HG03196 (cell line): ENCODE data around the gene ZCCHC24.

Experiments used
- ATAC-seq: cut with Tn5 transposase; IDR thresholded peaks from one replicate; pipeline ENCODE4 v1.9.1; 2021; ENCODE audit not compliant: unreplicated experiment

The ZCCHC24 gene

DNA sequence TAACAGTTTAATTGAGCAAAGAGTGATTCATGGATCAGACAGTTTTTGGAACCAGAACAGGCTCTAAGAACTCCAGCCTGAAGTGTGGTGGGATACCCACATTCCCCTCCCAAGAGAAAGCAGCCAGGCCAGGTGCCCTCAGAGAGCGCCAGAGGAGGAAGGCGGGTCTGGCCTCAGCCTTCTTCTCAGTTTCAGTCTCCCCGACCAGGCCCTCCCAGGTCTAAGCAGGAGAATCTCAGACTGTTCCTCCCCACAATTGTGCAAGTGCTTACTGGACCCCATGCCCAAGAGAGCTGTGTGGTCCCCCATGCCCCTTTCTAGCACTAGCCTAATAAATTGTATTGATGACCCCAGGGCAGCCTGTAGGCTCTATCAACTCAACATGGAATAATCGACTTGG is 72.6 kb downstream of the ZCCHC24 start:
- ATAC-seq: no peak

DNA sequence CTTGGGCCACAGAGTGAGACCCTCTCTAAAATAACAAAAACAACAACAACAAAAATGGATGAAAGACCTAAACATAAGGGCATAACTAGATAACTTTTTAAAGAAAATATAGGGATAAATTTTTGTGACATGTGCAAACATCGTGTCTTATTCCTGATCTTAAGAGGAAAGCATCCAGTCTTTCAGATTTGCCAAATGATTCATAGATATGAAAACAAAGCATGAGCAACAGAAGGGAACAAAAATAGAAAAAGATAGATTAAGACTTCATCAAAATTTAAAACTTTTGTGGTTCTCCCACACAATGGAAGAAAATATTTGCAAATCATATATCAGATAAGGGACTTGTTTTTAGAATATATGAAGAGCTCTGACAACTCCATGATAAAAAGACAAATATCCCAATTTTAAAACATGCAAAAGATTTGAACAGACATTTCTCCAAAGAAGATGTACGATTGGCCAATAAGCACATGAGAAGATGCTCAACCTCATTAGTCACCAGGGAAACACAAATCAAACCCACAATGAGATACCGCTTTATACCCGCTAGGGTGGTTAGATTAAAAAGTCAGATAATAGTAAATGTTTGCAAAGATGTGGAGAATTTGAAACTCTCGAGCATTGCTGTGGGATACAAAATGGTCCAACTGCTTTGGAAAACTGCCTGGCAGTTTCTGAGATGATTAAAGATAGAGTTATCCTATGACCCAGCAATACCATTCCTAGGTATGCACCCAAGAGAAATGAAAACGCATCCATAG is 77.8 kb downstream of the ZCCHC24 start:
- ATAC-seq: no peak

DNA sequence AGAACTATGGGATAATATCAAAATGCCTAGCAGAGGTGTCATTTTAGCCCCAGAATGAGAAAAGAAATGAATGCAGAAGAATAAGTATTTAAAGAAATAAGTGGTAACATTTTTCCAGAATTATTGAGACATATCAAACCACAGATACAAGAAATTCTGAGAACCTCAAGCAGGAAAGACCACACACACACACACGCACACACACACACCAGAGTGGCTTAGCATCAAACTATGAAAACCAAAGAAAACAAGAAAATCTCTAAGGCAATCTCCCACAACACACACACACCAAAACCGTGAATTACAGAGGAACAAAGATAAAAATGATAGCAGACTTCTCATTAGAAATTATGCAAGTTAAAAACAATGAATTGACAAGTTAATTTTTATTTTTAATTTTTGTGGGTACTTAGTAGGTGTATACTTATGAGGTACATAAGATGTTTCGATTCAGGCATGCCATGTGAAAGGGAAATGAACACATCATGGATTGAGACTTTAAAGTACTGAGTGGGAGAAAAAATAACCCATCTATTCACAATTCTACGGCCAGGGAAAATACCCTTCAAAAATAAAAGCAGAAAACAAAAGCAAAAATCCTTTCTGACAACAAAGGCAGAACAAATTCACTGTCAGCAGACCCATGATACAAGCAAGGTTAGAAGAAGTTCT is 83.6 kb downstream of the ZCCHC24 start:
- ATAC-seq: no peak

DNA sequence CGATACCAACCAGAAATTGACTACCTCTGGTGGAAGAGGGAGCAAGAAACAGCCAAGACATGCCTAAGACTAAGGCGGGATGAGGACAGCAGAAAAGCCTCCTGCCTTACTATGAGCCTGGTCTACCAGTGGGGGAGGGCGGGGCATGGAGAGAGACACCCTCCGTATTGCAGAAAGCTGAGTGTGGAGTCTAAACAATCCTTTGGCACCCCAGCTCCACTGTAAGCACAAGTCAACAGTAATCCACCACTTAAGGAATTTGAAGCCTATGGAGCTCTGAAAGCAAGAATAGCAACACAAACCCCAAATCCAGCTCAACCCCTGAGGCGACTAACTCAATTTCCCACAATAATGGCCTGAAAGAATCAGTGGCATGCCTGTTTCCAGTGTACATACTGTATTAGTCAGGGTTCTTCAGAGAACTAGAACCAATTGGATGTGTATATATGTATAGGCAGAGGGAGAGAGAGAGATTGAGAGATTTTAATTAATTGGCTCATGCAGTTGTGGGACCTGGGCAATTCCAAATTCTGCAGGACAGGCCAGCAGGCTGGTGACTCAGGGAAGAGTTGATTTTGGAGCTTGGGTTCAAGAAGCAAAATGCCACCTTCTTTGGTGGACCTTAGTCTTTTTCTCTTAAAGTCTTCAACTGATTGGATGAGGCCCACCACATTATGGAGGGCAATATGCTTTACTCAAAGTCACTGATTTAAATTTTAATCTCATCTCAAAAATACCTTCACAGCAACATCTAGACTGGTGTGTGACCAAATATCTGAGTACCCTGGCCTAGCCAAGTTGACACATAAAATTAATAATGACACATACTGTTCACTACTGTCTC is 84.7 kb downstream of the ZCCHC24 start:
- ATAC-seq: no peak

DNA sequence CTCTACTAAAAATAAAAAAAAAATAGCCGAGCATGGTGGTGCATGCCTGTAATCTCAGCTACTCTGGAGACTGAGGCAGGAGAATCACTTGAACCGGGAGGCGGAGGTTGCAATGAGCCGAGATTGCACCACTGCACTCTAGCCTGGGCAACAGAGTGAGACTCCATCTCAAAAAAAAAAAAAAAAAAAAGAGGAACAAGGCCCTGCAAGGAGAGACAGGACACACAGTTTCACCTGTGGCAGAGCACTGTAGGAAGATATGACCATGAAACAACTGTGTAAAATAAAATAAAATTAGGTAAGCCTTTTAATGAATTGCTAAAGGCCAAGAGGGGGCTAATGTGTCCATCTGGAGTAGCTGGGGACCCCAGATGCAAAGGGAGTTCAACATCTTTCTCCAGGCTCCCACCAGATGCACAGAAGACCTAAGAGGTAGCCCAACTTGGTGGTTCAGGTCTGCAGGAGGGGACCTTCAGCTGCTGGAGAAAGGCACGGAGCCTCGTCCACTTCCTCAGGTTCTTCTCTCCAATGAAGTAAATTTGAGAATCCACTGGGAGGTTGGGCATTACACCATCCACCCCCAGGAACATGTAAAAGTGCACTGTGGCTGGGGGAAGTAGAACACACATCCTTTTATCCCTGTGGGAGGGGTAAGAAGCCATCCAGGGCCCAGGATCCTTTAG is 85.5 kb downstream of the ZCCHC24 start:
- no peak for ATAC-seq

DNA sequence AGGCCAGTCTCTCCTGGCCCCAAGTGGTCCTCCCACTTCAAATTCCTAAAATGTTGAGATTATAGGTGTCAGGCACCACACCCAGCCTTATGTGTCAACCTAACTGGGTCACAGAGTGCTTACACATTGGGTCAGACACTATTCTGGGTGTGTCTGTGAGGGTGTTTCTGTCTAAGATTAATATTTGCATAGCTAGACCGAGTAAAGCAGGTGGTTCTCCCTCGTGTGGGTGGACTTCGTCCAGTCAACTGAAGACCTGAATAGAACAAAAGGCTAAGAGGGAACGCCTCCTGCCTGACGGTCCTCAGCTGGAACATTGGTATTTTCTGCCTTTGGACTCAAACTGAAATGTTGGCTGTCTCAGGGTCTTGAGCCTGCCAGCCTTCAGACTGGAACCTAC is 86.6 kb downstream of the ZCCHC24 start:
- ATAC-seq: no peak

DNA sequence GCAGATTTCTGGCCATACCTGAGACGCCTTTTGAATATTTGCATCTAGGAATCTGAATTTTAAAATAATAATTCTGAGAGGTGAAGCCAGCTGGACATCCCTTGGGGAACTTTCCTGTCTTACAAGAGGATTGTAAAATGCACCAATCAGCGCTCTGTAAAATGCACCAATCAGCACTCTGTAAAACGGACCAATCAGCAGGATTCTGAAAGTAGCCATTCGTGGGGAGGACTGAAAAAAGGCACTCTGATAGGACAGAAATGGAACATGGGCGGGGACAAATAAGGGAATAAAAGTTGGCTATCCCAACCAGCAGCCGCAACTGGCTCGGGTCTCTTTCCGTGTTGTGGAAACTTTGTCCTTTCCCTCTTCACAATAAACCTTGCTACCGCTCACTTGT is 88.2 kb downstream of the ZCCHC24 start:
- ATAC-seq: no peak

DNA sequence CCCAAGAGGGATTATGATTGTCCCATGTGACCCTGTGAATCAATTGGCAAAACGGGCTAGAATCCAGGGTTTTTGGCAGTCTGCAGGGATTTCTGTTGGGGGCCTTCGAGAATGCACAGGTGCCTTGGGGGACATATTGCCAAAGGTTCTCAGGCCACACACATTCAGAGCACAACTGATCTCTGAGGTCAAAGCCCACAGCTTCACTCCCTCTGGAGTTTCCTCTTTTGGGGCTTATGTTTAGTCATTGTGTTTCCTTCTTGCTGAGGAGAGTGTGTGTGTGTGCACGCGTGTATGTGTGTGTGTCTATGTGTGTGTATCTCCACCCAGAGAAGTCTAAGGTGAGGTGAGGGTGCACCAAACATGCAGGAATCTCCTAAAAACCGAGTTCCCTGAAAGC is 89.3 kb downstream of the ZCCHC24 start:
- ATAC-seq: no peak

DNA sequence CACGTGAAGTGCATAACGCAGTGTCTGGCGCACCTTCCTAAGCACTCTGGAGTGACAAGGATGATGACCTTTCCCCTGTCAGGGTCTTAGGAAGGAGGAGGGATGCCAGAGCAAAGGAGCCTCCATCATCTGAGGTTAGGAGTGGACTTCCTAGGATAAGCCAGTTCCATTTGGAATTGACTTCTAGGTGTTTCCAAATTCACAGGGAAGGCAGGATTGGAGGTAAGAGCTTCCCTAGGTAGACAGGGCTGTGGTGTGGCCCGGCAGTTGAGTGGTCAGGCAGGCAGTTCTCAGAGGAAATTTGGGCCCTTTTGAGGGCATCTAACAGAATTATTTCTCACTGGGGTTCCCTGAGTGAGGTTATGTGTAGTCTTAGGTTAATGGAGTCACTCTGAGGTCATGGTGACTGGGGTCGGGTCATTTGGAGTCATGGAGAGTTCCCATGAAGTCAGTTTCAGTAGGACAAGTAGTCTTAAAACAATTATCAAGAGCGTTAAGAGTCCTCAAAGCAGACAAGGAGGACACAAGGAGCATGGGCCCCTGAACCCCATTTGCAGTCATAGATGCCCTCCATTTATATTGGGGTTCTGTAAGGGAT is 89.9 kb downstream of the ZCCHC24 start:
- no peak for ATAC-seq

DNA sequence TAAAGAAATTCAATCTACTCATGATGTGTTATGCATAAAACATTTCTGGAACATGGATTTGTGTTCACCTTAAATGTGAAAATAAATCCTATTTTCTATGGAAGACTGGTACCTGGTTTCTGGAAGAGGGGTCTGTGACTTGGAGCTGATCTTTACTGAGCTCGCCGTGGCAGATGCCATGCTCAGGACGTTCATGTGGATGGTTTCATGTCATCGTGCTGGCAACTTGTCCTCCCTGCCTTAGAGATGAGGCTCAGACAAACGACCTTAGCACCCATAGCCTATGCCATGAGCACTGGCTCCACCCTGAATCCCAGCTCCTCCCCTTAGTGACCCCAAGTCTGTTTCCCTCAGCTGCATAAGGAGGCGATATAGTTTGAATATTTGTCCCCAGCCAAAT is 90.8 kb downstream of the ZCCHC24 start:
- ATAC-seq: no peak

DNA sequence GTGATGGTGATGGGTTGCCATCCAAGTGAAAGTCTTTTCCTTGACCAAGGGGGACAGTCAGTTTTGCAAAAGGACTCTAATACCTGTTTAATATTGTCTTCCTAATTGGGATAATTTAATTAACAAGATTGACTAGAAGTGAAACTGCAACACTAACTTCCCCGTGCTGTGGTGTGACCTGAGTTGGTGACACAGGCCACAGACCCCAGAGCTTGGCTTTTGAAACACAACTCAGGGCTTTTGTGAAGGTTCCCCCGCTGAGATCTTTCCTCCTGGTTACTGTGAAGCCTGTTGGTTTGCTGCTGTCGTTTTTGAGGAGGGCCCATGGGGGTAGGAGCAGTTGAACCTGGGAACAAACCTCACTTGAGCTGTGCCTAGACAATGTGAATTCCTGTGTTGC is 91.3 kb downstream of the ZCCHC24 start:
- no peak for ATAC-seq

DNA sequence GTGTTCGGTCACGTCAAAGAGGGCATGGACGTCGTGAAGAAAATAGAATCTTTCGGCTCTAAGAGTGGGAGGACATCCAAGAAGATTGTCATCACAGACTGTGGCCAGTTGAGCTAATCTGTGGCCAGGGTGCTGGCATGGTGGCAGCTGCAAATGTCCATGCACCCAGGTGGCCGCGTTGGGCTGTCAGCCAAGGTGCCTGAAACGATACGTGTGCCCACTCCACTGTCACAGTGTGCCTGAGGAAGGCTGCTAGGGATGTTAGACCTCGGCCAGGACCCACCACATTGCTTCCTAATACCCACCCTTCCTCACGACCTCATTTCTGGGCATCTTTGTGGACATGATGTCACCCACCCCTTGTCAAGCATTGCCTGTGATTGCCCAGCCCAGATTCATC is 91.7 kb downstream of the ZCCHC24 start:
- ATAC-seq: no peak

DNA sequence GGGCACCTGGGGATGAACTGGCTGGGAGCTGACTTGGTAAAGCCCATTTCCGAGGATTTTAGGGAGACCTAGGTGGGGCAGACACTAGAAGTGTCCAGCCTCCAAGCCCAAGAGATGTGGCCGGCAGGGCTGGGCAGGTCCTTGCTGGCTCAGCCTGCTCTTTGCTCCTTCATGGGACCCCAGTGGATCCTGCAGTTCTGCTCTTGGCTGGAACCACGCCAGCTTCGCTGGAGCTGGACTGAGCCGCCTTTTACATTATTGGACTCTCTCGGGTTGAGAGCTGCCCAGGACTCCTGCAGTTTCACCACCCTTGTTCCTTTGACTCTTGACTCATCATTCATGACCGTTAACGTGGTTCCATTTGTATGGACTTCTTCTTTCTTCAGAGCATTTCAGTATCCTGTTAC is 92.4 kb downstream of the ZCCHC24 start:
- no peak for ATAC-seq

DNA sequence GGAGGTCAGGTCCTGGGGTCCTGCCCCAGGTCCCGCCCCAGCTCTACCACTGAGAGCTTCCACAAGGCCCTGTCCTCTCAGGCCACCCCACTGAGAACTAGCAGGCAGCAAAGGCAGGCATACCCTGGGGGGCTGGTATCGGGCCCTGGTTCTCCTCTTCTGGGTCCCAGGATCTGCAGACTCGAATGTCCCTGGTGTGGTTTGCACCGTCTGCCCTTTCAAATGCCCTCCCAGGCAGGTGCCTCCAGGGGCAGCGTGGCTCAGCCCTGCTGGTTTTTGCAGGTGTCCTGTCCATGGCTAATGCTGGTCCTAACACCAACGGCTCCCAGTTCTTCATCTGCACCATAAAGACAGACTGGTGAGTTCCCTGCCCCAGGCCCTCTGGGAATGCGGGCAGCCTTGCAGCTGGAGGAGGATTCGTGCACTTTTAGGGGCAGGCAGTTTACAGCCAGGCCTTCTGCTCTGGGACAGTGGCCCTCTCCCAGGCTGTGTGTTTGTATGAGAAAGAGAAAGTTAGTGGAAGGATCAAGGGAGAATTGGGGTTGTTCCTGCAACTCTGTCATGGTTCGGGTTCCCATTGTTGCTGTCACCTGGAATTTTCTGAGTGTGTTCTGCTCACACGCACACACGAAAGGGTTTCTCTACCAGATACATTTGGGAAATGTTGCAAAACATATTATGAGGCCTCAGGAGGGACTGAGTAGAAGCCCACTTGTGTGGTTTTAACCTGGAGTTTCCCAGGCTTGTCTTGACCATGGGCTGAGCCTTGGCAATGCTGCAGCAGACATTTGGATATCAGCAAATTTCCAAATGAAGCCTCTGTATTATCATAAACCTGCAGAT is 93.2 kb downstream of the ZCCHC24 start:
- ATAC-seq: no peak

DNA sequence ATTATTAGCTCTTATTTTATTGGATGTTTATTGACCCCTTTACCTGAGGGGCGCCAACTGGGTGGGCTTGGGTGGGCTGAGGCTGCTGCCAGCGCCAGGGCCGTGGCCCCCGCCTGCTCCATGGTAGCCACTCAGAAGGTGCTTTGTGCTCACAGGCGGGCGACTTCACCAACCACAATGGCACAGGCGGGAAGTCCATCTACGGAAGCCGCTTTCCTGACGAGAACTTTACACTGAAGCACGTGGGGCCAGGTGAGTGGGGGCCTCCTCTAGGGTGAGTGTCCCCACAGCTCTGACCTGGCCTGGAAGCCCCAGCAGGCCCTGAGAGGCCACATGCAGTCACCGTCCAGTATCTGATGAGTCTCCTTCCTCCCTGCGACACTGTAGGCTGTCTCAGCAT is 94.1 kb downstream of the ZCCHC24 start:
- ATAC-seq: no peak

DNA sequence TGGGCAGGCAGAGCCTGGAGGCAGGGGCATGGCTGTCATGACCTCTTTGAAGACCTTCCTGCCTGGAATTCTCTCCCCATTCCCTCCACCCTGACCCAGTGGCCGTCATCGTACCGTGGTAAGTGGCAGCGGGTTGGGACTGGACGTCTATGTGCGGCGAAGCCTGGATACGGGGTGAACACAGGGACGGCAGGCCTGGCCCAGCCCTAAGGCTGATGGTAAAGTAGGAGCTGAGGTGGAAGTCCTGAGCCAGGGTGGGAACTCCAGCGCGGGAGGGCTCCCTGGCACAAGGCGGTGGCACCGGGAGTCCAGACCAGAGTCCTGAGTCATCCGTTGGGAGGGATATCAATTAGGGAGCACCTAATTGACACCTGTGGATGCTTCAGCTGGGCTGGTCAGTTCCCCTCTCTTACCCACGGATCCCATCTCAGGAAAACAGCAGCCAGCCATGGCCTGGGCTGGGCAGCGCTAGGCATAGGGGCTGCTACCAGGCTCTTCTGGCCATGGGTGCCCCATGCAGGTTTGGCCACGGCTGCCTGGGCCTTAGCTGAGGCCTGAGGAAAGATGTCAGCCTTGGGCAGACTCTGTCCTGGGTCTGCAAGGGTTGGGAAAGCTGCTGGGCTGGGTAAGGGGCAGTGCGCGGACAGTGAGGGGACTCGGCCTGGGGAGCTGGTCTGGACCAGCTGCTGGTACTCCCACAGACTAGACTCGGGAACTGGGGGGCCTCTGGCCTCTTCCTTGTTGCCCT is 94.8 kb downstream of the ZCCHC24 start:
- ATAC-seq: no peak

DNA sequence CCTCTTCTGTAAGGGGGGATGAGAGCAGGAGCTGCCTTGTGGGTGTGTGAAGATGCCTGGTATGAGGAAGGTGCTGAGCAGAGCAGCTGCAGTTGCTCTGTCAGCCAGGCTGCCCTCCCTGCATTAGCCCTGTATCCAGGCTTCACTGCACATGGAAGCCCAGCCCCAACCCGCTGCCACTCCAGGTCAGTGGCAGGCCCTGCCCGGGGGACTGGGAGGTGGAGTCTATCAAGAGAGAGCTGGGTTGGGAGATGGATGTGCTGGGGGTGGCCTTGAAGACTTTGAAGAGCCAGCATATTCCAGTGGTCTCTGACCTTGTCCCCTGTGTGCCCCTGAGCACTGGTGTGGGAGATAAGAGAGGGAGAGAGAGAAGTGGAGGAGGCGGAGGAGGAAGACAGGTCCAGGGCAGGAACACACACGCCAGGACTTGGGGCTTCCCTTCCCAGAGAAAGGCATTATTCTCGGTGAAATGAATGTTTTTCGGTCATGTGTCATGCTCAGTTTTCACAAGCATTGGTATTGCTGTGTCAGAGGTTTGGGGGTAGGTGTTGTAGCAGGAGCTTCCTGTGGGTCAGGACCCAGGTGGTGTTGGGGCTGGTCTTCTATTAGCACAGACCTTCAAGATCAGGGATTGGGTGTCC is 95.5 kb downstream of the ZCCHC24 start:
- no peak for ATAC-seq

DNA sequence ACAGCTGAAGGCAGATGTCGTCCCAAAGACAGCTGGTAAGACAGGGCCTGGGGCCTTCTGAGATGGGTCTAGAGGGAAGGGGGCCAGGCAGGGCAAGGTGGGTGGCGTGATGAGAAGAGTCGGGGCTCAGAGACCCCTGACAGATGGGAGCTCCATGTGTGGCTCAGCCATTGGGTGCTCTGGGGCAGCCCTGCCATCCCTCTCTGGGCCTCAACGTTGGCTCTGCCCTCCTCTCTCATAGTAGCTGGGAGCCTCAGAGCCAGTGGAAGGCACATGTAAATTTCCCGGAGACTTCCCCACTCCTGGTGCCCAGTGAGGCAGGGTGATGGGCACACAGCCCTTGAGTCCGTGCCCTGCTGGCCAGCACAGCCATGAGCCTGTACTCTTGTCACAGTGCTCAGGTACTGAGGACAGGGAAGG is 96.3 kb downstream of the ZCCHC24 start:
- ATAC-seq: no peak

DNA sequence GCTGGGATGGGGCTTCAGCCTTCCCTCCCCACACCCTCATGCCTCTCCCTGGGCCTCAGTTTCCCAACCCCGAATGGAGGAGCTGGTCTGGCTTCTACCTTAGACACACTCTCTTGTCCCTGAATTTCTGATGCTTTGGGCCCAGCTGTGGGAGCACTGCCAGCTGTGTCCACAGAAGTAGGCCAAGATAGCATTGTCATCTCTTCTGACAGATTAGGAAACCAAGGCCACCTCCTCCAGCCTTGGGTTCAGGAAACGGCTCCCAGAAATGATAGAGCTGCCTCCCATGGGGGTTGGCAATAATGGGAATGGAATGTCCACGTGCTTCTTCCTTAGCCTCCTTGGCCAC is 96.8 kb downstream of the ZCCHC24 start:
- ATAC-seq: no peak
